ENCODE results near the gene IL27RA.

- TF ChIP-seq POLR2AphosphoS5 (IDR thresholded peaks at IDR 0.05; ENCODE audit: low read depth), result no peak
- no peak for TF ChIP-seq EZH2 (IDR thresholded peaks at IDR 0.05; ENCODE audit: low read depth, unreplicated experiment)
- no peak for TF ChIP-seq CTCF (conservative IDR thresholded peaks at IDR 0.05; ENCODE audit: low read depth in 2 of 2)
- TF ChIP-seq, protein P1, sequence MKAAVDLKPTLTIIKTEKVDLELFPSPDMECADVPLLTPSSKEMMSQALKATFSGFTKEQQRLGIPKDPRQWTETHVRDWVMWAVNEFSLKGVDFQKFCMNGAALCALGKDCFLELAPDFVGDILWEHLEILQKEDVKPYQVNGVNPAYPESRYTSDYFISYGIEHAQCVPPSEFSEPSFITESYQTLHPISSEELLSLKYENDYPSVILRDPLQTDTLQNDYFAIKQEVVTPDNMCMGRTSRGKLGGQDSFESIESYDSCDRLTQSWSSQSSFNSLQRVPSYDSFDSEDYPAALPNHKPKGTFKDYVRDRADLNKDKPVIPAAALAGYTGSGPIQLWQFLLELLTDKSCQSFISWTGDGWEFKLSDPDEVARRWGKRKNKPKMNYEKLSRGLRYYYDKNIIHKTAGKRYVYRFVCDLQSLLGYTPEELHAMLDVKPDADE (IDR thresholded peaks at IDR 0.05), result no peak
- TF ChIP-seq CREB1 (CRISPR knock-in tag; IDR thresholded peaks at IDR 0.05; ENCODE audit: low read depth), result no peak
- no peak for TF ChIP-seq REST (IDR thresholded peaks at IDR 0.05; ENCODE audit: unreplicated experiment)
- no peak for TF ChIP-seq EZH2phosphoT487 (IDR thresholded peaks at IDR 0.05; ENCODE audit: unreplicated experiment)
- no peak for TF ChIP-seq JUNB (IDR thresholded peaks at IDR 0.05; ENCODE audit: unreplicated experiment)
- TF ChIP-seq ZNF114 (CRISPR knock-in tag; IDR thresholded peaks at IDR 0.05), result no peak
- TF ChIP-seq NANOG (IDR thresholded peaks at IDR 0.05; ENCODE audit: borderline replicate concordance), result no peak
- TF ChIP-seq STAT1 (IDR thresholded peaks at IDR 0.05; ENCODE audit: unreplicated experiment), result no peak
- no peak for TF ChIP-seq ZNF462 (CRISPR knock-in tag; IDR thresholded peaks at IDR 0.05)
Measured at GRCh38 chr19:13995017-13995728, 36.4 kb upstream of the IL27RA start.

All from GM23338 (cell line).